GM06990 (cell line): Measurements from ENCODE around the gene TRIP10.

ENCODE experiments used
- DNase-seq: peaks from one replicate; pipeline ENCODE4 v3.0.0-alpha.2; 2011; ENCODE audit not compliant: insufficient read length; ENCODE audit errors: extremely low read depth
- H3K27me3 ChIP-seq: replicated peaks from 2 replicates; pipeline ENCODE4 v1.6.0; 2011; ENCODE audit warnings: low read length; ENCODE audit not compliant: control insufficient read depth, insufficient read depth
- H3K36me3 ChIP-seq: 2 replicates; pipeline ENCODE4 v1.5.1; 2011; ENCODE audit warnings: low read length; ENCODE audit not compliant: control insufficient read depth, insufficient read depth
- H3K4me3 ChIP-seq: replicated peaks from 2 replicates; pipeline ENCODE4 v1.5.1; 2011; ENCODE audit warnings: low read depth, mild to moderate bottlenecking, control low read depth, low read length
- TF ChIP-seq, protein P1 (sequence below): IDR thresholded peaks from 2 replicates; pipeline ENCODE4 v1.5.1; 2011; ENCODE audit warnings: low read length, control low read depth, mild to moderate bottlenecking, inconsistent platforms; ENCODE audit not compliant: insufficient read depth, poor library complexity, severe bottlenecking

TRIP10 gene

GRCh38 chr19:6735181-6735911 is 4.1 kb upstream of the TRIP10 start:
- peak overlapping the region; percentile 93 for H3K4me3 ChIP-seq
- TF ChIP-seq, protein P1, sequence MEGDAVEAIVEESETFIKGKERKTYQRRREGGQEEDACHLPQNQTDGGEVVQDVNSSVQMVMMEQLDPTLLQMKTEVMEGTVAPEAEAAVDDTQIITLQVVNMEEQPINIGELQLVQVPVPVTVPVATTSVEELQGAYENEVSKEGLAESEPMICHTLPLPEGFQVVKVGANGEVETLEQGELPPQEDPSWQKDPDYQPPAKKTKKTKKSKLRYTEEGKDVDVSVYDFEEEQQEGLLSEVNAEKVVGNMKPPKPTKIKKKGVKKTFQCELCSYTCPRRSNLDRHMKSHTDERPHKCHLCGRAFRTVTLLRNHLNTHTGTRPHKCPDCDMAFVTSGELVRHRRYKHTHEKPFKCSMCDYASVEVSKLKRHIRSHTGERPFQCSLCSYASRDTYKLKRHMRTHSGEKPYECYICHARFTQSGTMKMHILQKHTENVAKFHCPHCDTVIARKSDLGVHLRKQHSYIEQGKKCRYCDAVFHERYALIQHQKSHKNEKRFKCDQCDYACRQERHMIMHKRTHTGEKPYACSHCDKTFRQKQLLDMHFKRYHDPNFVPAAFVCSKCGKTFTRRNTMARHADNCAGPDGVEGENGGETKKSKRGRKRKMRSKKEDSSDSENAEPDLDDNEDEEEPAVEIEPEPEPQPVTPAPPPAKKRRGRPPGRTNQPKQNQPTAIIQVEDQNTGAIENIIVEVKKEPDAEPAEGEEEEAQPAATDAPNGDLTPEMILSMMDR = no peak

GRCh38 chr19:6736169-6736916 is 3.1 kb upstream of the TRIP10 start:
- peak; percentile 84 for DNase-seq
- Histone ChIP-seq H3K27me3 (no peaks in the 10 kb centered on the region), H3K36me3 (peaks cover 16% of the 10 kb centered on the region), H3K4me3 (peak overlapping the region; percentile 93)
- TF ChIP-seq, protein P1 = peak; percentile 78

More at GRCh38 chr19:6735181-6735911, 4.1 kb upstream of the TRIP10 start:
- Histone ChIP-seq H3K27me3 (no peaks in the 10 kb centered on the region), H3K36me3 (peaks cover 18% of the 10 kb centered on the region)
- DNase-seq = no peak

DNA sequence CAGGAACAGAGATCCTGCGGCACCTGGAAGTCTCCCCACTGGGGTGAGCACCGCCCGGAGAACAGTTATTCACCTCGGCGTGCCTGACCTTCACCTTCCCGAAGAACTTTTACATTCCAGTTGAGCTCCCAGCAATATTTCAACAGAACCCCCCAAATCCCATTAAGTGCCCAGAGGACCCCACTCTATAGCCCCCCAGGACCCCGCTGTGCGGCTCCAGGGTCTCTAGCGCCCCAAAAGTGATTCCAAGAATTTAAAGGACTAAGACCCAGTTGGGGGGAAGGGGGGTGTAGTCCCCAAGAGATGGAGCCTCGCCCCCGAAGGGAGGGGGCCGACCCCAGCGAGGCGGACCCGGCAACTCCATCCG is 2.6 kb upstream of the TRIP10 start:
- peaks cover 12% of the 10 kb centered on the region for H3K36me3 ChIP-seq
- TF ChIP-seq, protein P1 = no peak
- H3K27me3 ChIP-seq = no peaks in the 10 kb centered on the region
- H3K4me3 ChIP-seq = peak overlapping the region; percentile 93
- no peak for DNase-seq

- Histone ChIP-seq H3K4me3 (peak within 1 kb of the TSS; percentile 93), H3K27me3 (no peaks in the 10 kb centered on the region), H3K36me3 (peaks cover 9% of the 10 kb centered on the region)
- TF ChIP-seq, protein P1 = no peak
- DNase-seq = peak; percentile 100
Observed at GRCh38 chr19:6737284-6737872, 2.1 kb upstream of the TRIP10 start, which contains the start of gene GPR108. TSS of gene GPR108 (minus strand) at chr19:6737580. CDS start at chr19:6737576, 4 bp downstream.

- peak overlapping the region; percentile 58; the same call in 1 of the 2 replicates for H3K4me3 ChIP-seq
- TF ChIP-seq, protein P1 = peak; percentile 80
- peak; percentile 73 for DNase-seq
Observed at GRCh38 chr19:6737873-6738786, 1.4 kb upstream of the TRIP10 start.

More at GRCh38 chr19:6737873-6738786, 1.4 kb upstream of the TRIP10 start:
- Histone ChIP-seq H3K27me3 (no peaks in the 10 kb centered on the region), H3K36me3 (peaks cover 3% of the 10 kb centered on the region)
